ENCODE results near the gene STK11IP. TPM values are rescaled to one million over a fixed set of nuclear protein-coding genes. Genes with fewer than 3 reads are reported as not detected.
A peak's percentile ranks its signal among the peaks of the same experiment; 100 is the strongest.

STK11IP gene
- total RNA-seq, 1 donor from 2014 or later = 58.5 TPM

DNA sequence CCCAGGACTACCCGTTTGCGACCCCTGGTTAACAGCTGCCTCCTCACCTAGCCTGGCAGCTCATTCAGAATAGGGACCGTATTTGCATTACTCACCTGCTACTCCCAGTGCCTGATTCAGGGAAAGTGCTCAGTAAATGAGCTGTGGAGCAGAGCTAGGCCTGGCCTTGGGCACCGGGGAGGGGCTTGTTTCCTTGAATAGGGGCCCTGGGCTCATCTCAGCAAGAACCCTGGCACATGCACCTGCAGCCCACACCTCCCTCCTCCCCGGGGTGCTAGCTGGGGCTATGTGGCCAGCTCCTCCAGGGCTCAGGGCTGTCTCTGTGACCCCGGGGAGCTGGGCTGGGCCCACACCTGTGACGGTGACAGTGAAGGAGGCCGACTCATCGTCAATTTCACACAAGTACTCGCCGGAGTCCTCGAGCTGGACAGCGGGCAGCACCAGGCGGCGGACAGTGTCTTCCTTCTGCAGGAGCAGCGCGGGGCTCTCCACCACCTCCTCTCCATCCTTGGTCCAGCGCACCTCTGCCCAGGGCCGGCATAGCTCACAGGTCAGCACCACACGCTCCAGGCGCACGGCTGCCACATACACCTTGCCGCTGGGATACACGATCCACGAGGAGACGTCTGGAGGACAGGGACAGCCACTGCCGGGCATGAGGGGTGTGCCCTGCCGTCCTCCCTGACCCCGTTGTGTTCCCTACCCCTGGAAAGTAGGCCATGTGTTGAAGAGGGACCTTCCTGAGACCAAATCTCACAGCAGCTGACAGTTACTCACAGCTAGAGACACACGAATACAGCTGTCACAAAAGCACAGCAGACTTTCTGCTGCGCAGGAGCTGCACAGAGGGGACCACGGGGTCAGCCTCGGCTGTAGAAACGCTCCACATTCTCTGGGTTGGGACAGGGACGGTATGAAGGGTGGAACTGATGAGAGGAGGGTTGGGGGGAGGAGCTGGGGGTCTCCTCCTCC lies 35.3 kb upstream of the STK11IP start:
- DNase-seq (ENCODE audit: low spot score) = no peak
- no peak for ATAC-seq
- intact Hi-C loops (cut with DNase I) = no loop called here

DNA sequence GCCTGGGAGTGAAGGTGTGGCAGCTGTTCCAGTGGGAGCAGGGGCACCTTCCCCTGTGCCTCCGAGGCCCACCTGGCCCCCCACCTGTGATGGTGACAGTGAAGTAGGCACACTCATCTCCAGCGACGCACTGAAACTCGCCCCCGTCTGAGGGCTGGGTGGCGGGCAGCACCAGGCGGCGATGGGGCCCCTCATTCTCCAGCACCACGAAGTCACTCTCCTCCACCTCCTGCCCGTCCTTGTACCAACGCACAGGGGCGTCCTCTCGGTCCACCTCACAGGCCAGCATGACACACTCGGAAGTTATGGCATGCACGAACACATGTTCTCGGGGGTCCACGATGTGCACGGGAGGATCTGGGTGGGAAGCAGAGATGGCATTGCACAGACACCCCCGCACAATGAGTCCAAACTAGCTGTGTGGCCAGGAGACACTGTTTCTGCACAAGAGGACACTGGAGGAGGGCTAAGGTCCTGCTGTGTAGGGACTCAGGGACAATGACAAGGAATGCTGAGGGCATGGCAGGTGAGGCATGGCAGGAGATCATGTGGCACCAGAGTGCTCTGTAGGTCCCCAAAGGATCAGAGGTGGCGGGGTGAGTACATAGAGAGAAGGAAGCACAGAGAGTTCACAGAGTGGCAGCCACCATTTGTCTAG lies 34.3 kb upstream of the STK11IP start:
- no peak for ATAC-seq
- DNase-seq (ENCODE audit: low spot score) = no peak
- intact Hi-C loops (cut with DNase I) = no loop called here

DNA sequence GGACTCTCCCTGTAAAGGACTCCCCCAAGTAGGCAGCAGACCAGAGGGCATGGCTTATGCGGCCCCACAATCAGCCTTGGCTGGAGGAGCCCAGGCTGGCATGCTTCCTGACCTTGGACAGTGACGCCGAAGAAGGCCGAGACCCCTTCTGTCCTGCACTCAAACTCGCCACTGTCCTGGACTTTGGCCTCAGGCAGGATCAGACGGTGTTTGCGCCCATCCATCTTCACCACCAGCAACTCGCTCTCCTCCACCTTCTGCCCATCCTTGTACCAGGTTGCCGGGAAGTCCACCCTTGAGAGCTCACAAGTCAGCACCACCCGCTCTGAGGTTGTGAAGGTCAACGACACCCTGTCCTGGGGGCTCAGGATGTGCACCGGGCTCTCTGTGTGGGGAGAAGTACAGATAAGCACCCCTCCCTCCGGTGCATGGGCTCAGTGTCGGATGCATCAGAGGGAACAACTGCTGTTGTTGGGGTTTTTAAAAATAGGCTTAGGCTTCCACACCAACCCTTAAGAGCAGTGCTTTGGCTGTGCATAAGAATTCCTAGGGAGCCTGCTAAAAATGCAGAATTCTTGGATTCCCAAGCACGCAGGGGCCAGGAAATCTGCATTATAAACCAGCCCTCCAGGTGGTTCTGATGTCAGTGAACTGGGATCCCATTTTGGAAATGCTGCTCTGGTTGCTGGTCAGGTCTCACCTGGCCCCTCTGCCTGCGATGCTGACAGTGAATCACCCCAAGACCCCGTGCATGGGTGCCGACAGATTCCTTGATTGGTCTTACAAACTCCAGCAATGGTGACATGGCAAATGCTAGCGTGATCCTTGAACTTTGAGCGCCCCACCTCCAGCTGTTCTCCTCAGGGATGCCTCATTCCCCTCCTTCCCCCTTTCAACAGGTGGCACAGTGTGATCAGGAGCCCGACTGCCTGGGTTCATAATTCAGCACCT lies 32.3 kb upstream of the STK11IP start:
- DNase-seq (ENCODE audit: low spot score) (no peak), ATAC-seq (no peak)
- intact Hi-C loops (cut with DNase I) = no loop called here

DNA sequence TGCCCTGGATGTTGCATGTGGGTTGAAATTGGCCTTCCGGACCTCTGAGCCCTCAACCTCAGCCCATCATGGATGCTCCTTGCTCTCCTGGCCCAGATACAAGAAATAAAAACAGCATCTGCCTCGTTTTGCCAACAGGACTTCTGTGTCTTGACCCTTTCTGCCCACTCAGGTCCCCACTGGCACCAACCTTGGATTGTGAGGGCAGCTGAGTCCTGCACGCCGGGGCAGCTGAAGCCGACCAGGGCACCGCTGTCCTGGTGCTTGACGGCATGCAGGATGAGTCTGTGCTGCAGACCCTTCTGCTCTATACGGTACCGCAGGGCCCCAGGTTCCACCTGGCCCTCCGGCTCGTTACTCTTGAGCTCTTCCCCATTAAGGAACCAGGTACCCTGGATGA lies 31.0 kb upstream of the STK11IP start:
- ATAC-seq (no peak), DNase-seq (ENCODE audit: low spot score) (no peak)
- intact Hi-C loops (cut with DNase I) = no loop called here

DNA sequence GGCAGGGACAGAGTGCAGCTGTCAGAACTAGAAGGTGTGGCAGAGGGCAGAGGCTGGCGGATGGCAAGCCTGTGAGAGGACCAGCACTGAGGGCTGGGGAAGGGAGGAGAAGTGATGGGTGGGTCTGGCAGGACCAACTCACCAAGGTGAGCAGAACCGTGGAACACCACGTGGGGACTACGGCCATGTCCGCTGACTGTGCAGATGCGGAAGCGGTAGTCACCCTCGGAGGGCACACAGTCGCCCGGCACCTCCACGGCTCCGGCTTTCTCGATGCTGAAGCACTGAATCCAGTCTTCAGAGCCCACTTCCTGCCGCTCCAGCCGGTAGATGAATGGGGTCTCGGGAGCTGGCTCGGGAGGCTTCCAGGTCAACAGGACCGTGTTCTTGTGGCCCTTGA lies 30.5 kb upstream of the STK11IP start:
- intact Hi-C loops (cut with DNase I) = no loop called here
- ATAC-seq (no peak), DNase-seq (ENCODE audit: low spot score) (no peak)

DNA sequence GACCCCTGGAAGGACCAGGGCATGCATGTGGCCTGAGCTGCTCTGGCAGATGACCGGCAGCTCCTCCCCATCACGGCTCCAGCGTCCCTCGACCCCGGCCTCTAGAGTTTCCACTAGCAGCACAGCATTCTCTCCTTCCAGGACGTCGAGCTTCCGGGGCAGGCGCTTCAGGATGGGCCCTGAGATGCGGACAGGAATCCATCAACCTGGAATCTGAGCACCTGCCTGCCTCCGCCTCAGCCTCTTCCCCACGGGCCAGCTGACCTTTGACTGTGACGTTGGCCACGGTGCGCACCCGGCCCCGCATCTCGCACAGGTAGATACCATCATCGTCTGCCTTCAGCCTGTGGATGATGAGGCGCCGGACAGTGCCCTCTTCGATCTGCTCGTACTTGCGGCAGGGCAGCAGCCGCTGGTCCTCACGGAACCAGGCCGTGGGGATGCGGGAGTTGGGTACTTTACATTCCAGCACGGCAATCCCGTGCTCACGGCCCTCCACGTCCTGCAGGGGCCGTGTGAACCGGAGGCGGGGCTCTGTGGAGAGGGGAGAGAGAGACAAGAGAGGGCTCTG lies 29.8 kb upstream of the STK11IP start:
- ATAC-seq (no peak), DNase-seq (ENCODE audit: low spot score) (no peak)
- intact Hi-C loops (cut with DNase I) = no loop called here

DNA sequence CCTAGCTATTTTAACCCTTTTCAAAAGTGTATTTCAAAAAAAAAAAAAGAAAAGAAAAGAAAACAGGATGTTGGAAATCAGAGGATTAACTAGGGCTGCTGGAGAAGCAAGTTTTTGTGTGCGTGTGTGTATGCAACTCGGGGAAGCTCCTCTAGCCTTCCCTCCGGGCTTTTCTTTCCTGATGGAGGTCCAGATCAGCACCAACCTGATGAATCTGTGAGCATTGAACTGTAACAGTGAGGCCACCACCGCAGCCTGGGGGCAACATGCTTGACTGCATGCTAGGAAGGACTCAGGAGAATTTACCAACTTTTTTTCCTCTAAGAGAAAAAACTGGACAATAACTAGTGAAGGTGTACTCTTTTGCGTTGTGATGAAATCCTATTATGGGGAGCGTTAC lies 28.6 kb upstream of the STK11IP start:
- intact Hi-C loops (cut with DNase I) = no loop called here
- DNase-seq (ENCODE audit: low spot score) = no peak
- no peak for ATAC-seq

DNA sequence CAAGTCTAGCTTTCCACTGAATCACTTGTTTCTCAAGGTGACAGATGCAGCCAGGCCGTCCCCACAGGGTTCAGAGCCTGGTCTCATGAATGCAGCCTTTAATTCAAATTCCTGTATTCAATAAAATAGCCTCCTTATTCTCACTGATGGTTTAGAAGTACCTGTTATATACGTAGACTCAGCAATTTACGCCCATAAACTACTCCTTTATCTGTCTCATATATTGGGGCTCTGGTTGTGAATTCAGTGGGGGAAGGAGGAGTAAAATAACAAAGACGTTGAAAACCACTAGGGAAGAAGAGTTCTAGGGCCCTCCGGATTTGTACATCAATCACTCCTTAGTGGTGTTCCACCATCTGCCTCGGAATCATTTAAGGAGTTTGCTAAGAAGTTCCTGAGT lies 28.0 kb upstream of the STK11IP start:
- ATAC-seq (no peak), DNase-seq (ENCODE audit: low spot score) (no peak)
- intact Hi-C loops (cut with DNase I) = no loop called here

DNA sequence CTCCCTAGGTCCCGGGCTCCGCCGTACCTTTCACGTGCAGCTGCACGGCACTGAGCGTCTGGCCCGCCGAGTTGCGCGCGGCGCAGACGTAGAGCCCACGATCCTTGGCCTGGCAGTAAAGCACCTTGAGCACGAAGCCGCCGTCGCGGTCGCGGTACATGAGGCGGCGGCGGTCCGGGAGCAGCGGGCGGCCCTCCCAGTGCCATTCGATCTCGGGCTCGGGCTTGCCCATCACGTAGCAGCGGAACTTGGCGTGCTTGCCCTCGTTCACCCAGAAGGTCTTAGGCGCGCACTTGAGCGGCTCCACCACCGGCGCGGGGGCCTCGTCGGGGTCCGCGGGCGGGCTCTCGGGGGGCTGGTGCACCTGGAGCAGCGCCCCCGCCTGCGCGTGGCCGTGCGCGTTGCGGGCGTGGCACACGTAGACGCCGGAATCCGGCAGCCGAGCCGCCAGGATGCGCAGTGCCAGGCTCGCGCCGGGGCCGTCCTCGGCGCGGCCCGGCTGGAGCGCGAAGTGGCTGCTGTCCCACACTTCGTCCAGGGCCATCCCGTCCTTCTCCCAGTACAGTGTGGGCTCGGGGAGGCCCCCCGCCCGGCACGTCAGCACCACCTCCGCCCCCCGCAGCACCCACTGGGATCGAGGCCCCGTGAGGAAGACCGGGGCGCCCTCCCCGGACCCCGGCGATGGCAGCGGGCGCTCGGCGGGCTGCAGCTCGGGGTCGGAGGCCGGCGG lies 27.3 kb upstream of the STK11IP start:
- DNase-seq (ENCODE audit: low spot score) (no peak), ATAC-seq (peak; percentile 41)
- intact Hi-C loops (cut with DNase I) = no loop called here

DNA sequence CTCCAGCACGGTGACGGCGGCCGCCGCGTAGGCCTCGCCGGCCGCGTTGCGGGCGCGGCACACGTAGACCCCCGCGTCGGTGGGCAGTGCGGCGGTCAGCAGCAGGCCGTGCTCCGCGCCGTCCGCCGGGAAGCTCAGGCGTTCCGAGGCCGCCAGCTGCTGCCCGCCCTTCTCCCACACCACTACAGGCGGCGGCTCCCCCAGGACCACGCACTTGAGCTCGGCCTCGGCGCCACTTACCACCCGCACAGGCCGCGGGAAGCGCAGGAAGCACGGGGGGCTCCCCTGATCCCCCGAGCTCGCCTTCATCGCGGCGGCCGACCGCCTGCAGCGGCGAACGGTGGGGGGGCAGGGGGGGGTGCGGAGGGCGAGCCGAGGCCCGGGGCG lies 26.7 kb upstream of the STK11IP start:
- intact Hi-C loops (cut with DNase I) = no loop called here
- ATAC-seq = no peak

DNA sequence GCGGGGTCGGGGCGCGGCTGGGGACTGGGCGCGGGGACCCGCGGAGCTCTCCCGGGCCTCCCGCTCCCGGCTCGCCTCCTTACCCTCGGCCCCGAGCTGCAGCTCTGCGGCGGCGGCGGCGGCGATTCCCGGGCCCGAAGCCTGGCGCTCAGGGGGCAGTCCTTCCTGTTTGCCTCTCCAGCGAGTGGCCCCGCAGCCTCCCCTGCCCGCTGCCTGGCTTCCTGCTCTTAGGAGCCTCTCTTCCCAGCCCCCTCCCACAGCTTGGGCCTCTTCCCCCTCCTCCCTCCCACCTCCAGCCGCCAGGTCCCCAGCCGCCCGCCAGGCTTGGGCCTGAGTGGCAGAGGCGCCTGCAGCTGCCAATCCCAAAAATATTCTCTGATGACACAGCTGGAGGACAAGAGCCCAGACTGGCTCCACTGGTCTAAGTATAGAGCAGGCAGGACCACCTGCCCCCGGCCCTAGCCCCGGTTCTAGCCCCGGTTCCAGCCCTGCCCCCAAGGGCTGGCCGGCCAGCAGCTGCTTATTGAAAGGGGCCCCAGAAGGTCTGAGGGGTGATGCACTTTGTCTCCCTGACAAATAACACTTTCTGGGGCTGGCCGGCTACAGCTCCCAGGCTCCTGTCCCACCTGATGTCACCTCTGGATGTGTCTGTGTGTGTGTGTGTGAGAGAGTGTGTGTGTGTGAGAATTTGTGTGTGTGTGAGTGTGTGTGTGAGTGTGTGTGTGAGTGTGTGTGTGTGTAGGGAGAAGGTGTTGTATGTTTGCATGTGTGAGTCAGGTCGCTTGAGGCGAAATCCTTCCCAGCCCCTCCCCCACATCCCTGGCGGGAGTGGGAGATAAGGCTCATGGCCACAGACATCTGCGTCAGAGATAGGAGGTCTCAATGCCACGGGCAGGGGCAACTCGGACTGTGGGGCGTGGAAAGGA lies 26.1 kb upstream of the STK11IP start, which contains the start of gene OBSL1:
OBSL1 (minus strand) TSS at position 229 of the 926 bp plus-strand sequence. CDS start 307 bp downstream, outside the sequence.
- peak; percentile 73 for ATAC-seq
- intact Hi-C loops (cut with DNase I) = no loop called here
- no peak for DNase-seq (ENCODE audit: low spot score)

More for the DNA sequence above, 26.7 kb upstream of the STK11IP start:
- no peak for DNase-seq (ENCODE audit: low spot score)

DNA sequence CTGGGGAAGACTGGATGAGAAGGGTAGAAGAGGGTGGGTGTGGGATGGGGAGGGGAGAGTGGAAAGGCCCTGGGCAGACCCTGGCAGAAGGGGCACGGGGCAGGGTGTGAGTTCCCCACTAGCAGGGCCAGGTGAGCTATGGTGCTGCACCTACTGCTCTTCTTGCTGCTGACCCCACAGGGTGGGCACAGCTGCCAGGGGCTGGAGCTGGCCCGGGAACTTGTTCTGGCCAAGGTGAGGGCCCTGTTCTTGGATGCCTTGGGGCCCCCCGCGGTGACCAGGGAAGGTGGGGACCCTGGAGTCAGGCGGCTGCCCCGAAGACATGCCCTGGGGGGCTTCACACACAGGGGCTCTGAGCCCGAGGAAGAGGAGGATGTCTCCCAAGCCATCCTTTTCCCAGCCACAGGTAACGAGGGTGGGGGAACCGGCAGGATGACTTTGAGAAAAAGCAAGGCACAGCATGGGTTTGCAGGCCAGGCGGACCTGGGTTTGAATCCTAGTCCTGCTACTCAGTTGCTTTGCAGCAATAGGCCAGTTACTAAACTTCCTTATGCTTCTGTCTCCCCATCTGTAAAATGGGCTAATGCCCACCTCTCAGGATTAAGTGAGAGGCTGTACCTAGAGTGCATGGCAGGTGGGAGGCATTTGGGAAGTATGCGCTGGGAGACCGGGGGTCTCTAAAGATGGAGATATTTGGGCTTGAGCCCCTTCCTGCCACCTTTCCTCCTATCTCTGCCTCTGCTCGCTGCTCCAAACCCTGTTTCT lies 25.2 kb upstream of the STK11IP start, which contains the start of gene INHA:
INHA (plus strand) TSS at position 74 of the 765 bp plus-strand sequence; CDS start at position 139, 65 bp downstream.
- DNase-seq (ENCODE audit: low spot score) (no peak), ATAC-seq (peak; percentile 4)
- intact Hi-C loops (cut with DNase I) = no loop called here

DNA sequence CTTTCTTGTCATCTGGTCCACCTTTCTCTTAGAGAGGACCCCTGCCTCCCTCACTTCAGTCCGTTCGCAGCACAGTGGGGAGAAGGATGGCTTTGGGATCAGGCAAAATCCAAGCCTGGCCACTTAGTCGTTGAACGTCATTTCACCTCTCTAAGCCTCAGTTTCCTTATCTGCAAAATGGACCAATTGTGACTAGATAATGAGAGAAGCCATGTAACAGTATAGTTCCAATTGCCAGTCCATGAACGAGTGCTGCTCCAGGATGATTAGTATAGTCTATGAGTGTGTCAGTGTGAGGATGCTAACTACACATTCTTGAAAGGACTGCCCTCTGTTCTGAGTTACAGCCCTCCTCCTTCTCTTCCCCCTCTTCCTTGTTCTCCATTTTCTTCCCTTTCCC lies 24.5 kb upstream of the STK11IP start:
- DNase-seq (ENCODE audit: low spot score) (no peak), ATAC-seq (no peak)
- intact Hi-C loops (cut with DNase I) = no loop called here

DNA sequence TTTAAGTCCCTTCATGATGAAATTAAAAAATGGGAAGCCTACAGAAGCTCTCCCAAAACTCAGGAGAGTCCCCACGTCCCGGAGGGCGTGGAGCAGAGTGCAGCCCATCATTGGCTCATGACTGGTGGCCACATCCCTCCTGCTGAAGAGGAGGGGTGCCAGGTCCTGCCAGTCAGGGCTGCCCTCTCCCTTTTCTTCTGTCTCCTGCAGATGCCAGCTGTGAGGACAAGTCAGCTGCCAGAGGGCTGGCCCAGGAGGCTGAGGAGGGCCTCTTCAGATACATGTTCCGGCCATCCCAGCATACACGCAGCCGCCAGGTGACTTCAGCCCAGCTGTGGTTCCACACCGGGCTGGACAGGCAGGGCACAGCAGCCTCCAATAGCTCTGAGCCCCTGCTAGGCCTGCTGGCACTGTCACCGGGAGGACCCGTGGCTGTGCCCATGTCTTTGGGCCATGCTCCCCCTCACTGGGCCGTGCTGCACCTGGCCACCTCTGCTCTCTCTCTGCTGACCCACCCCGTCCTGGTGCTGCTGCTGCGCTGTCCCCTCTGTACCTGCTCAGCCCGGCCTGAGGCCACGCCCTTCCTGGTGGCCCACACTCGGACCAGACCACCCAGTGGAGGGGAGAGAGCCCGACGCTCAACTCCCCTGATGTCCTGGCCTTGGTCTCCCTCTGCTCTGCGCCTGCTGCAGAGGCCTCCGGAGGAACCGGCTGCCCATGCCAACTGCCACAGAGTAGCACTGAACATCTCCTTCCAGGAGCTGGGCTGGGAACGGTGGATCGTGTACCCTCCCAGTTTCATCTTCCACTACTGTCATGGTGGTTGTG lies 23.0 kb upstream of the STK11IP start:
- intact Hi-C loops (cut with DNase I) = no loop called here
- ATAC-seq (no peak), DNase-seq (ENCODE audit: low spot score) (no peak)
